ENCODE measurements around the gene CYP4F11.
"Not testable (repeated sequence)": the region's sequence is repeated elsewhere in the genome, so short reads cannot be mapped to it uniquely, and the experiment has no call there.

CYP4F11 gene

DNA sequence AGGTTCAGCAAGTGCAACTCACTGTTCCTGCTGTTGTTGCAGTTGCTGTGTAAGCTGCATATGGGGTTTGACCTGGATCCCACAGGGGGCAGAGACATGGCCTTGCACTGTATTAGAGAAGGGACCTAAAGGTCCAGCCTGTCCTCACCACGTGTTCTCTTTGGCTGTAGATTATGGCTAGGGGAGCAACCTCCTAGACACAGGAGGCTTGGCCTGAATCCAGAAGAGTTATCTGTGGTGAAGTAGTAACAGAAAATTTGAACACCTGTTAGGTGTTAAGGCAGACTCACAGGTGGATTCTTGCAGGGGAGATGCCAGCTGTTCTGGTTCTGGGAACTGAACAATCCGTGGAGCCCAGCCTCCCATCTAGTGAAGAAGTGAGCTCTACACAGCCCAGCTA is 3.4 kb upstream of the CYP4F11 start:
- no peak for DNase-seq

DNA sequence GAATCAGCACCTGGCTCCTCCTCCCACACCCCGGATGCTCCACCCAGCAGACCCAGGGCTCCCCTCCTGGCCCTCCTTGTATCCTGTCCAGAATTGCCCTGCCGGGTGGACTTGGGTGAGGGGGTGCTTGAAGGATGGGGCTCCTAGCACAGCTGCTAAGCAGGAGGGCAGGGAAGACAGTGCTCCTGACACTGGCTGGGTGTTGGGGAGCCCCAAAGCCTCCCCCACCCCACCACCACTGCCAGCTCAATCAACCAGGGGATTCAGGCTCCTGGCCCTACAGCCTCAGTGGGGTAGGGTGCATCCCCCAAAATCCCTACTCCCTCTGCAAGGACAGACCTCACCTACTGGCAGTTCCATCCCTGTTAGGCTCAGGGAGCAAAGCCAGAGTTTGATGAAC is 2.6 kb upstream of the CYP4F11 start:
- TF ChIP-seq POLR2A (IDR thresholded peaks at IDR 0.05; ENCODE audit: low read length) (no peak), GATA1 (IDR thresholded peaks at IDR 0.05; ENCODE audit: low read depth, low read length) (no peak)
- no peak for DNase-seq

More for the DNA sequence above, 3.4 kb upstream of the CYP4F11 start:
- TF ChIP-seq GATA1 (IDR thresholded peaks at IDR 0.05; ENCODE audit: low read depth, low read length): no peak
- TF ChIP-seq POLR2A (IDR thresholded peaks at IDR 0.05; ENCODE audit: low read length): no peak

DNA sequence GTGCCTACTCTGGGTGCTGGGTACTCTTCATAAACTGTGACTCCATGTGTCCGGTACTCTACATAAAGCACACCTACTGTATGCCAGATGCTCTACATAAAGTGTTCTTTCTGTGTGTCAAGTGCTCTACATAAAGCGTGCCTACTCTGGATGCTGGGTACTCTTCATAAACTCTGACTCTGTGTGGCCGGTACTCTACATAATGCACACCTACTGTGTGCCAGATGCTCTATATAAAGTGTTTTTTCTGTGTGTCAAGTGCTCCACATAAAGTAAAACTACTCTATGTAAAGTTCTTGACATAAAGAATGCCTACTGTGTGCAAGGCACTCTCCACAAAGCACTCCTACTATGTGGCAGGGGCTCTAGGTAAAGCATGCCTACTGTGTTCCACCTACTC is 1.8 kb upstream of the CYP4F11 start:
- no peak for DNase-seq
- no peak for TF ChIP-seq POLR2A (IDR thresholded peaks at IDR 0.05; ENCODE audit: low read length)
- no peak for TF ChIP-seq GATA1 (IDR thresholded peaks at IDR 0.05; ENCODE audit: low read depth, low read length)

DNA sequence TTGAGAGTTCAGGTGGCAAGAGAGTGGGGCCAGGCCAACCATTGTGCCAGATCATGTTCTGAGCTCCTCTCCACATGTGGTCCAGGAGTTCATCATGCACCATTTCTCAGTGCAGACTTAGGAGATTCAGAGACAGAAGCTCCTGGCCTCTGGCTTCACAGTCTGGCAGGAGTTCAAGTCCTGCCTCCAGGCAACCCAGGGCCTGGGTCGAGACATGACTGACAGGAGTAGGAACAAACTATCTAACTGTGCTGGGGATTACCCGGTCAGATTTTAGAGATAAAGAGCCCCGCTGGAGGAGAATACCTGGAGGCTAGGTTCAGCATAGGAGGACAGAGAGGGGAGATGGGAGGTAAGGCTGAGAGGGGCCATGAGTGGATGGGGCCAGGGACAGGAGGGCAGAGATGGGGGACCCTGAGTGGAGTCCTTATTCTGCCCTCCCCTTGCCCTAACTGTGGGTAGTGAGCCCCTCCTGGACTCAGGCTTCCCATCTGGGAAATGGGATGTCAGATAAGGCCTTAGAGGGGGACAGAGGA is 906 bp upstream of the CYP4F11 start:
- DNase-seq: no peak
- TF ChIP-seq GATA1 (IDR thresholded peaks at IDR 0.05; ENCODE audit: low read depth, low read length): no peak
- no peak for TF ChIP-seq POLR2A (IDR thresholded peaks at IDR 0.05; ENCODE audit: low read length)

DNA sequence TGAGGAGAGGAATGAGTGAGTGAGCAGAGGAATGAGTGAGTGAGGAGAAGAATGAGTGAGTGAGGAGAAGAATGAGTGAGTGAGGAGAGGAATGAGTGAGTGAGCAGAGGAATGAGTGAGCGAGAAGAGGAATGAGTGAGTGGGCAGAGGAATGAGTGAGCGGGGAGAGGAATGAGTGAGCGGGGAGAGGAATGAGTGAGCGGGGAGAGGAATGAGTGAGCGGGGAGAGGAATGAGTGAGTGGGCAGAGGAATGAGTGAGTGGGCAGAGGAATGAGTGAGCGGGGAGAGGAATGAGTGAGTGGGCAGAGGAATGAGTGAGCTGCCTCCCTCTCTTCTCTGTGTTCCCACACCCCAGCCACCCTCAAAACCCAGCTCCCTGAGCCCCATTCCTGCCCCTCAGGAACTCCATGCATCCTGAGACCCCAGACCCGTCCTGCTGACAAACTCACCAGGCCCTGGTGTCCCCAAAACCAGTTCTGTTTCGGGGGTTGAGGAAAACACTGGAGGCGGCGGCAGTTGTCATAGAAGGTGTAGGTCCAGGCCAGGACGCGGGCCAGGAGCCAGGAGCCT is 483 bp downstream of the CYP4F11 start:
- not testable (repeated sequence) for DNase-seq

DNA sequence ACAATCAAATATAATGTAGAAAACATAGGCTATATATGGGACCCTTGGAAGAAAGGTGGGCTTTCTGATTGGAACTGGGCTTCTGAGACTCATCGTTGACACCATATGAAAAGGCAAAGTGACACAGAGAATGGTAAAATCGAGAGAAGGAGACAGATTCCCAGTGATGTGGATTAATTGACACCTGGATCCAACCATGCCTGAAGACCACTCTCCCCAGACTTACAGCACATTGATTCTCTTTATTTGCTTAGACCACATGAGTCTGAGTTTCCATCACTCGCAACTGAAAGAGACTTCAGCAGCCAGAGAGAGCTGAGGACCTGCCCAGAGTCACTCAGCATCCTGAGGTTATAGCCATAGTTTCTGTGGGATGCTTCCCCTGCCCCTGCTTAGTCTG is 6.0 kb downstream of the CYP4F11 start:
- no peak for DNase-seq
- TF ChIP-seq POLR2A (IDR thresholded peaks at IDR 0.05; ENCODE audit: low read length): no peak
- no peak for TF ChIP-seq GATA1 (IDR thresholded peaks at IDR 0.05; ENCODE audit: low read depth, low read length)

DNA sequence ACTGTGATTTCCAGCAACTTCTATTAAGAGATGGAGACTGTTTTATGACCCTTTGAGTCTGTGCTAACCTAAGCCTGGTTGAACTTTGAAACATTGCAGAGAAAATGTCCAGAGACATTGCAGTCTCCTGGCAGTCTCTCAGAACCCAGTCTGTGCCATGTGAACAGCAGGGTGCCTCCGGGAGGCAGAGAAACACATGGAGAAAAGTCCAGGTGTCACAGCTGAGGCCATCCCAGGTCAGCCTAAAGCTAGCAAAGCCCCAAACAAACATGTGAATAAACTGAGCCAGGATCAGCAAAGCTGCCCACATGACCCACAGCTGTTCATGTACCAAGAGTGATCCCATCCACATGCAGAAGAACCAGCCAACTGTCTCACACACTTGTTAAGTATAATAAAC is 7.8 kb downstream of the CYP4F11 start:
- no peak for DNase-seq
- TF ChIP-seq POLR2A (IDR thresholded peaks at IDR 0.05; ENCODE audit: low read length) (no peak), GATA1 (IDR thresholded peaks at IDR 0.05; ENCODE audit: low read depth, low read length) (no peak)

DNA sequence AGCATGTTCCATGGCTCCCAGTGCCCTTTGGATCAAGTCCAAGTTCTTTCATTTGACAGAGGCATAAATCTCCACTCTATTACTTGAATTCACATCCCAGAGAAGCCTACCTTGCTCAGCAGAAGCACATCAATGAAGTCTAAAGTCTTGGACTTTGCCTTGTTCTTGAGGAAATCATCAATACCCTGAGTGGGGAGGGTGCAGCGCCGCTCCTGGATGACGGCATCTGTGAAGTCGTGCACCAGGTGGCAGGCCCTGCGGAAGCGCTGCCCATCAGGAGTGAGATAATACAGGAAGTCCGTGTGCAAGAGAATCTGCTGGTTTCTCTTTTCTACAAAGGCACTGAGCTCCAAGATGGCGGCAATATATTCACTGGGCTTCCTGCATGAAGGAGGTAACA is 10.6 kb downstream of the CYP4F11 start:
- DNase-seq: no peak
- TF ChIP-seq POLR2A (IDR thresholded peaks at IDR 0.05; ENCODE audit: low read length) (no peak), GATA1 (IDR thresholded peaks at IDR 0.05; ENCODE audit: low read depth, low read length) (no peak)

DNA sequence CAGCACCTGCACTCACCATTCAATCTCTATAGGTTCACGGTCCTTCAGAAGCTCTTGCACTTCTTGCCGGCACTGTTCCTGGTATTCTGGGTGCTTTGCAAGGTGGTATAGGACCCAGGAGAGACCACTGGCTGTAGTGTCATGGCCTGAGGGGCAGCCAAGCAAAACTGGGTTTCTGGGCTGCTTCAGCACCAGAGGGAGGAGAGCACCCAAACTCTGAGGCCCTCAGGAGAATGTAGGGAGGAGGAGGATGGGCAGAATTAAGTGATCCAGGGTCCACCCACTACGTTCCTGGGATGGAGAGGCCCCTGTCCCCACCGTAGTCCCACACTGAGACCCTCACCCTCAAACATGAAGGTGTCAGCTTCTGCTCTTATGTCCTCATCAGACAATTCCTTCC is 12.3 kb downstream of the CYP4F11 start:
- DNase-seq: no peak
- no peak for TF ChIP-seq POLR2A (IDR thresholded peaks at IDR 0.05; ENCODE audit: low read length)
- TF ChIP-seq GATA1 (IDR thresholded peaks at IDR 0.05; ENCODE audit: low read depth, low read length): no peak

DNA sequence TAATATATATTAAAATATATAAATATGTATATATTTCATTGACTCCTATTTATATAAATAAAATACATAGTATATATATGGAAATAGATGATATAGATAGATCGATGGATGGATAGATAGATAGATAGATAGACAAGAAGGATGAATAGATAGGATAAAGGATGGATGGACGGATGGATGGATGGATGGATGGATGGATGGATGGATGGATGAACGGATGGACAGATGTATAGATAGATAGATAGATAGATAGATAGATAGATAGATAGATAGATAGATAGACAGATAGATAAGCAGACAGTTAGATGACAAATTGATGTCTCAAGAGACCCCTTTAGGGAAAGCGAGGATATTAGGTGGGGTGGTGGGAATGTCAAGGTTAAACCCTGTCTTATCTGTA is 15.1 kb downstream of the CYP4F11 start:
- TF ChIP-seq GATA1 (IDR thresholded peaks at IDR 0.05; ENCODE audit: low read depth, low read length): no peak
- TF ChIP-seq POLR2A (IDR thresholded peaks at IDR 0.05; ENCODE audit: low read length): no peak
- DNase-seq: no peak

DNA sequence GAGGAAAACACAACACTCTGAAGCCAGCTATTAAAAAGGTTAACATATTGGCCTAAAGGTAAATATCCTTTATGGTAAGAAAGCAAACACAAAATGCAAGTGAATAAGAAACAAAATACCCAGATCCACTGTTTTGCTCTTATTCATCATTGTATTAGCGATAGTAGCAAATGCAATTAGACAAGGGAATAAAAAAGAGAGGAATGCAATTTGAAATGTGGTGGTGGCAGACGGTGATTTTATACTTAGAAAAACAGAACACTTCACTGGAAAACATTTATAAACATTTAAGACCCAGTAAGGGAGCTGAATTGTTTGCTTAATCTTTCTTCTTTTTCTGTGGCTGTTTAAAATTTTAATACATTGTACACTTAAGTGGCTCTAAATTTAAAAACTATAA is 19.2 kb downstream of the CYP4F11 start:
- DNase-seq: no peak
- TF ChIP-seq GATA1 (IDR thresholded peaks at IDR 0.05; ENCODE audit: low read depth, low read length) (no peak), POLR2A (IDR thresholded peaks at IDR 0.05; ENCODE audit: low read length) (no peak)

DNA sequence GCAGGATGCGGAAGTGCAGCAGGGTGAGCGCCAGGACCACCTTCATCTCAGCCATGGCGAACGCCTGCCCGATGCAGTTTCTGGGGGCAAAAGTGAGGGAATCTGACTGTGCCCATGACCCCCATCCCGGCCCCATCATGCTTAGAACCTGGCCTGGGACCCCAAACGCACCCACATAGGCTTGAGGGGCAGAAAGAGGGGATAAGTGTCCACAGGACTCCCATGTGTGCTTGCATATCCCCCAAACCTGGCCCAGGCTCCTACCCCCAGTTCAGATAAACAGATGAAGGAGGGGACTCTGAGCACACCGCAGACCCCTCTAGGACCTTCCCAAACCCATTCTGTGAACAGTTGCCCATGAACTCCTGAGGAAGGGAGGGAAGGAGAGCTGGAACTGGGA is 20.5 kb downstream of the CYP4F11 start:
- TF ChIP-seq GATA1 (IDR thresholded peaks at IDR 0.05; ENCODE audit: low read depth, low read length) (no peak), POLR2A (IDR thresholded peaks at IDR 0.05; ENCODE audit: low read length) (no peak)

DNA sequence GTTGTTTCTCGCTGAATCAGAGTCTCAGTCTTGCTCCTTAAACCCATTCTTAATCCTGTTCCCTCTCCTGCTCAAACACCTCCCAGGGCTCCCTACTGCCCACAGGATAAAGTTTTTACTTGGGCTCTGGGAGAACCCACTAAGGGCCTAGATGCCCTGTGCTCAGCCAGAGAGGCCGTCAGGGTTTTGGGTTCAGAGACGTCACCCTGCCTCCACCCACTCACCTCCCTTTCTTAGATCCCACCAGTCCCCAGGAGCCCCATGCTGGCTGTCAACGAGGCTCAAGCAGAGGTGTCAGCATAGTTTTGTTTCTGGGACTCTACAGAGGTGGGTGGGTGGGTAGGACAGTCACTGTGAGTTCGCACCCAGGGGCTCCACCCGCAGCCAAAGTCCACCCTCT is 20.9 kb downstream of the CYP4F11 start:
- no peak for DNase-seq
- TF ChIP-seq GATA1 (IDR thresholded peaks at IDR 0.05; ENCODE audit: low read depth, low read length) (no peak), POLR2A (IDR thresholded peaks at IDR 0.05; ENCODE audit: low read length) (no peak)

More for the DNA sequence above, 20.5 kb downstream of the CYP4F11 start:
- no peak for DNase-seq

DNA sequence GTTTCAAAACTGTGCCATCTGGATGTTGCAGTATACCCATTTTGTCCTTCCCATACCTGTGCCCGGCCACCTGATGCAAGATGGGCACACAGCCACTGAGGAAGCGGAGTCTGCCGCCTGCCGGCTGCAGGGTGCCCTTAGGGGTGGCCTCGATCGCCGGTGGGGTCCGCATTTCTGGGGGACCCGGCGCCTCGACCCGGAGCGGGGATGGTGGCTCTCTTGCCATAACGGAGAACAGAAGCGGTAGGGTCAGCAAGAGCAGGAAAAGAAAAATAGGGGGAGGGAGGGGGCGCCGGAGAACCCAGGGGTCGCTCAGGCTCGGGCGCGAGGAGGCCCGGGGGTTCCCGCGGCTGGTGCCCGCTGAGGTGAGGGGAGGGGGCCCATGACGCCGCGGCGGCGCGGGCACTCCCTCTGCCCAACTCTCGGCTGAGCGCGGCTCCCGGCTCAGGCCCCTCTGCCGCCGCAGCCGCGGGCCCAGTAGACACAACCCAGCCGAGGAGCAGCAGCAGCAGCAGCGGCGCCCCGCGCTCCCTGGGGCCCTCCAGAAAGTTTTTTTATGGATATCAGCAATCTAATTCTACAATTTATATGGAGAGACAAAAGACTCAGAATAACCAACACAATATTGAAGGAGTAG is 22.6 kb downstream of the CYP4F11 start:
- no peak for DNase-seq
- no peak for TF ChIP-seq GATA1 (IDR thresholded peaks at IDR 0.05; ENCODE audit: low read depth, low read length)
- no peak for TF ChIP-seq POLR2A (IDR thresholded peaks at IDR 0.05; ENCODE audit: low read length)

DNA sequence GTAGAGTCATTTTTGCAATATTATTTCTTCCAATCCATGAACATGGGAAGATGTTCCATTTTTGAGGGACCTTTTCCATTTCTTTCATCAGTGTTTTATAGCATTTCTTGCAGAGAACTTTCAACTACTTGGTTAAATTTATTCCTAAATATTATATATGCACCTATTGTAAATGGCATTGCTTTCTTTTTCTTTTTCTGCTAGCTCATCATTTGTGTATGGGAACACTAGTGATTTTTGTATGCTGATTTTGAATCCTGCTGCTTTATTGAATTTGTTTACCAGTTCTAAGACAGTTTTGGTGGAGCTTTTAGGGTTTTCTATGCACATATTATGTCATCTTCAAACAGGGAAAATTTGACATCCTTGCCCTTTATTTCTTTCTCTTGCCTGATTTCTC is 29.3 kb downstream of the CYP4F11 start:
- TF ChIP-seq POLR2A (IDR thresholded peaks at IDR 0.05; ENCODE audit: low read length) (no peak), GATA1 (IDR thresholded peaks at IDR 0.05; ENCODE audit: low read depth, low read length) (no peak)
- no peak for DNase-seq

DNA sequence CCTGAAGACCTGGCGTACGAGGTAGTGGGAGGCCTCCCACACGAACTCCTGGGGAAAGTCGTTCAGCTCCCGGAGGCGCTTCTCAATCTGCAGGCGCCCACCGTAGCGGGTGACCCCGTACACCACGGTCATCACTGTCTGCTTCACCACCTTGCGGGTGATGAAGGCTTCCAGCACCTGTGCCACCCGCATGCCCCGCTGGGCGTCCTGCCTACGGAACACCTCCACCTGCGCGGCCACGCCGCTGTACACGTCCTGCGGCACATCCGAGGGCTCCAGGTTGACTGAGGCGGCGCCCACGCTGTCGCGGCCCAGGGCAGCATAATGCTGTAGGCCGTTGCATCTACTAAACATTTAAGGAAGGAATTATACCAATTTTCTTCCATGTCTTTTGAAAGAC is 31.4 kb downstream of the CYP4F11 start:
- DNase-seq: not testable (repeated sequence)
